ENCODE data around the gene NT5DC4.

- TF ChIP-seq POLR2A (IDR thresholded peaks at IDR 0.05; ENCODE audit: low read length) (no peak), GATA1 (IDR thresholded peaks at IDR 0.05; ENCODE audit: low read depth, low read length) (no peak)
Observed at GRCh38 chr2:112688086-112688880, 32.5 kb upstream of the NT5DC4 start.
